ENCODE results near the gene RNF114.

Gene RNF114

DNA sequence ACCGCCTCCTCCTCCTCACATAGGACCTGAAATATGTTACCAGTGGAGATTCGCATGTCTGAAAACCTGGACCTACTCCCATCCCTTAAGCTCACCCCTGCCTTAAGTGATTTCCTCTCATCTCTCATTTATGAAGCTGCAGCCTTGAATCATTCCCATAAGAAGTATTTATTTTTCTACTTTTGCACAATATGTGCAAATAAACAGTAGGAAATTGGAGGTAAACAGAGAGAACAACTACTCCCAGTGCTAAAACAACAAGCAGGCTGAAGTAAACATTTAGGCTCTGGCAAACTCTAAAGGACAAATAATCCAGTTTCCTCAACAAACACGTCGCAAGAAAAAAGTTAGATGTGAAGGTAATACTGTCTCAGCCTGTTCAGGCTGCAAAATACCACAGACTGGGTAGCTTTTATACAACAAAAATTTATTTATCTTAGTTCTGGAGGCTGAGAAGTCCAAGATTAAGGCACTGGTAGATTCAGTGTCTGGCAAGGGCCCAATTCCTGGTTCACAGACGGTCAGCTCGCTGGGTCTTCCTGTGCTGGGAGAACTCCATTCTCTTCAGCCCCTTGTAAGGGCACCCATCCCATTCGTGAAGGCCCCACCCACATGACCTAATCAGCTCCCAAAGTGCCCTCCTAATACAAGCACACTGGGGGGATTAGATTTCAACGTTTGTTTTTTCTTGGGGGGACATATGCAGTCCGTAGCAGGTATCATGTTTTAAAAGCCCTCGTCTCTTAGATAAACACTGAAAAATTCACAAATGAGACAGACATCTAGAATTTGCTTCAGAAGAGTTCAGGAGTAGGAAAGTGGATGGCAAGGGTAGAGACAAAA, 36.4 kb upstream of the RNF114 start:
- in situ Hi-C loops (cut with HindIII; ENCODE audit: low pct_ligation_motif_present, low sequenced_read_pairs) = no loop called here
- Histone ChIP-seq H3K36me3 (replicated peaks) (peaks cover under 1% of the 10 kb centered on the region), H3K27me3 (replicated peaks) (no peaks in the 10 kb centered on the region), H3K27ac (no peak overlapping the region), H3K4me3 (ENCODE audit: low read depth, low read length) (no peak overlapping the region)
- TF ChIP-seq, protein P1, sequence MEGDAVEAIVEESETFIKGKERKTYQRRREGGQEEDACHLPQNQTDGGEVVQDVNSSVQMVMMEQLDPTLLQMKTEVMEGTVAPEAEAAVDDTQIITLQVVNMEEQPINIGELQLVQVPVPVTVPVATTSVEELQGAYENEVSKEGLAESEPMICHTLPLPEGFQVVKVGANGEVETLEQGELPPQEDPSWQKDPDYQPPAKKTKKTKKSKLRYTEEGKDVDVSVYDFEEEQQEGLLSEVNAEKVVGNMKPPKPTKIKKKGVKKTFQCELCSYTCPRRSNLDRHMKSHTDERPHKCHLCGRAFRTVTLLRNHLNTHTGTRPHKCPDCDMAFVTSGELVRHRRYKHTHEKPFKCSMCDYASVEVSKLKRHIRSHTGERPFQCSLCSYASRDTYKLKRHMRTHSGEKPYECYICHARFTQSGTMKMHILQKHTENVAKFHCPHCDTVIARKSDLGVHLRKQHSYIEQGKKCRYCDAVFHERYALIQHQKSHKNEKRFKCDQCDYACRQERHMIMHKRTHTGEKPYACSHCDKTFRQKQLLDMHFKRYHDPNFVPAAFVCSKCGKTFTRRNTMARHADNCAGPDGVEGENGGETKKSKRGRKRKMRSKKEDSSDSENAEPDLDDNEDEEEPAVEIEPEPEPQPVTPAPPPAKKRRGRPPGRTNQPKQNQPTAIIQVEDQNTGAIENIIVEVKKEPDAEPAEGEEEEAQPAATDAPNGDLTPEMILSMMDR (IDR thresholded peaks at IDR 0.05; ENCODE audit: low read depth, low read length, missing control alignments) = no peak
- DNase-seq = no peak

DNA sequence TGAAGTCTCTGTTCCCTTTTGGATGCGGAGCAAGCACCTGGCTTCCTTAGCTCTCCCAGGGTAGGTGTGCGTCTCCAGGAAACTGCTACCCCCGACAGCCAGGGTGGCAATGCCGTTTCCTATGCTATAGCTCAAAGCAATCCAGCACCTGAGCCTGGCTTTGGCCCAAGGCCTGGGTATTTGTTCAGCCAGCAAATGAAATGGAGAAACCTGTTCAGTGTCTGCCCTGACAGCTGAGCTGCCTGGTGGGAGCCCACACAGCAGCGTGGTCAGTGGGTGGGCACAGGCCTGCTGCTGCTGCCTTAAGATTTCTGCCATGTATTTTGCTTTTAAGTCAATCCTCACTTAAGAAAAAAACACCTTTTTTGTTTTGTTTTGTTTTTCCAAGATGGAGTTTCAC, 34.6 kb upstream of the RNF114 start:
- Histone ChIP-seq H3K4me3 (ENCODE audit: low read depth, low read length) (no peak overlapping the region), H3K36me3 (replicated peaks) (peaks cover 18% of the 10 kb centered on the region), H3K27ac (no peak overlapping the region), H3K27me3 (replicated peaks) (no peaks in the 10 kb centered on the region)
- TF ChIP-seq, protein P1 (IDR thresholded peaks at IDR 0.05; ENCODE audit: low read depth, low read length, missing control alignments) = no peak
- no peak for DNase-seq
- in situ Hi-C loops (cut with HindIII; ENCODE audit: low pct_ligation_motif_present, low sequenced_read_pairs) = no loop called here

DNA sequence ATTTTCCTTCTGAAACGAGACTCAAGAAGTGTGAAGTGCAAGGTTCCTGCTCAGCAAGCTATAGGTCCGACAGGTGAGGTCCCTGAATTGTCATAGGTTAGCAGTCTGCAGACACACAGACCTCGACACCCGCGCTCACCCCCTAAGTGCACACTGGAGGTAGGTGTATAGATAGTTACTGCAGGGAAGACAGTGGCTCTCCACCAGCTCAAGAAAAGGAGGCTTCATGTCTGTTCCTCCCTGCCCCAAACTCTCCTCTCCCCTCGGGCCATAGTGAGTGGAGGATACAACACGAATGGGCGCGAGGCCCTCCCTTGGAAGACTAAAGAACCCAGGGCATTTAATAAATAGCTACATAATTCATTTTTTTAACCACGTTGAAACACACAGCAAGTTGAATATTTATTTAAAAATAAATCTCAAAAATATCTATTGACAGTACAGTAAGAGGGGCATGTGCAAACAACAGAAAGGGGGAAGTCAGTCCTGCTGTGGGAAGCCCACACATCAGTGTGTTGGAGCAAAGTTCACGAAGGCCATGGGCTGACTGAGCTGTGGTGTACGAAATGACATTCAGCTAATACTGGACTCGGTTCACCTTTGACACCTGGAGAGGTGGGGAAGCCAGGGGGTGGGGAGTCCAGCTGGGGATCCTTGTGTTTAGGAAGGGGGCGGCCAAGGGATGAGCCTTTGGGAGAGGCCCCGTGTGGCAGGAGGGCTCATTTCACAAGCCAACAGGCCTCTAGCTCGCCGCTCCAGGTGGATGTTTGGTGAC, 31.6 kb upstream of the RNF114 start:
- DNase-seq = no peak
- no peak overlapping the region for H3K4me3 ChIP-seq (ENCODE audit: low read depth, low read length)
- in situ Hi-C loops (cut with HindIII; ENCODE audit: low pct_ligation_motif_present, low sequenced_read_pairs) = no loop called here
- TF ChIP-seq, protein P1 (IDR thresholded peaks at IDR 0.05; ENCODE audit: low read depth, low read length, missing control alignments) = no peak
- H3K27ac ChIP-seq = no peak overlapping the region
- no peaks in the 10 kb centered on the region for H3K27me3 ChIP-seq (replicated peaks)
- H3K36me3 ChIP-seq (replicated peaks) = peaks cover 27% of the 10 kb centered on the region

DNA sequence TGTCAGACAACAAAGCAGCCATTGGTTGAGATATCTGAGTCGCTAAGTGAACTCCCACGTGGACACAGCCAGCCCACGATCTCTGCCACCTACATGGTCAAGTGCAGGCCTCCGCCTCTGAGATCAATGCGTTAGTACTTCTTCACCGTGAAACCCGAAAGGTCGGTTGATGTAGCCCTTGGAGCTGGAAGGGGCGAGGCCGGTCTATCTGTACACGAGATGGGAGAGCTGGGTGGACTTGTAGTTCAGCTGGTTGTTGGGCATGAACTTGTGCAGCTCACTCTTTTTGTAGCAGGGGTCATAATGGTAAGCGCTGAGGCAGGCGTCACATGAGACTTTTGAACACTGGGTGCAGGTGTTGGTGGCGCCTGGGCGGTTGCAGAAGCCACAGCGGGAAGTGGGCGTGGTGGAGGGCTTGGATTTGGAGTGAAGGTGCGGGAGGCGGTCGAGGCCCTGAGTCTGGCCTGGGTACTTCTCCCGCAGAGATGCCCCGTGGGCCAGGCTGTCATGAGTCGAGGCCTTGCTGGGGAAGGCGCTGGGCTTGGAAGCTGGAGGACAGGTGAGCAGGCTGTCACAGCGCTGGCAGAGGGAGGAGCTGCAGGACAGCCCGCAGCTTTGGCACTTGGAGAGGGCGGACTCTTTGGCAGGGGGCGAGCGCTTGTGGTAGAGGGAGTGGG, 30.6 kb upstream of the RNF114 start:
- Histone ChIP-seq H3K27ac (no peak overlapping the region), H3K36me3 (replicated peaks) (peaks cover 27% of the 10 kb centered on the region), H3K27me3 (replicated peaks) (no peaks in the 10 kb centered on the region), H3K4me3 (ENCODE audit: low read depth, low read length) (no peak overlapping the region)
- in situ Hi-C loops (cut with HindIII; ENCODE audit: low pct_ligation_motif_present, low sequenced_read_pairs) = no loop called here
- no peak for DNase-seq
- TF ChIP-seq, protein P1 (IDR thresholded peaks at IDR 0.05; ENCODE audit: low read depth, low read length, missing control alignments) = no peak

DNA sequence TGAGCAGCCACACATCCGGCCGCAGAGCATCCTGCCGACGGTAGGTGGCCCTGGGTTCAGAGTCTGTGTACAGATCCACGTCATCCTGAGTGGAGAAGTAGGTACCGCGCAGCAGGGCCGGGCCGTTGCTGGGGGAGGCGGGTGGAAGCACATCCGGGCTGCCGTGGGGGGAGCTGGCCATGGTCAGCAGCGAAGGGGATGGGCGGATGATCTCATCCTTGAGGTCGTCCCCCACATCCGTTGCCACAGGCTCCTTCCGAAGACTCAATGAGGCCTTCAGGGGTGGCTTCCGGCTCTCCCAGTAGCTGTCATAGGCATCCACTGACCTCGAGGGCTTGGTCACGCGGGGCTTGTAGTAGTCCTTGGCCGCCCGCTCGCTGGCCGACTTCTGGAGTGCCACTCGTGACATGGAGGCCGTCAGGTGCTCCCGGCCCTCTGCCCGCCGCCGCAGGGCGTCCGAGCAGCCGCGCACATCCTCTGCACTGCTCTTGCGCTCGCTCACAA, 30.0 kb upstream of the RNF114 start:
- TF ChIP-seq, protein P1 (IDR thresholded peaks at IDR 0.05; ENCODE audit: low read depth, low read length, missing control alignments) = no peak
- Histone ChIP-seq H3K27ac (no peak overlapping the region), H3K36me3 (replicated peaks) (peaks cover 27% of the 10 kb centered on the region), H3K27me3 (replicated peaks) (no peaks in the 10 kb centered on the region), H3K4me3 (ENCODE audit: low read depth, low read length) (no peak overlapping the region)
- no peak for DNase-seq
- in situ Hi-C loops (cut with HindIII; ENCODE audit: low pct_ligation_motif_present, low sequenced_read_pairs) = no loop called here
